ENCODE data around the gene ATP4A.

DNA sequence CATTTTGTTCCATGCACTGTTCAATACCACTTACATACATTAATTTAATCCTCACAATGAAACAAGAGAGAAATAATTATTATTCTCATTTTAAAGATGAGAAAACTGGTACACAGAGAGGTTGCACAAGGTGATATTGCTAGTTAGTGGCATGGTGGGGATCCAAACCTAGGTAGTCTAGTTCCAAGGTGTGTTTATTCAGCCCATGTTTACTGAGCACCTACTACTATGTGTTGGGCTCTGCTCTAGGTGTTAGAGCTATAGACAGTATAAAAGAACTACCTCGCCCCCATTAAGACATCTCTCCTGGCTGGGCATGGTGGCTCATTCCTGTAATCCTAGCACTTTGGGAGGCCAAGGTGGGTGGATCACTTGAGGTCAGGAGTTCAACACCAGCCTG, 19.3 kb upstream of the ATP4A start:
- TF ChIP-seq, protein P1, sequence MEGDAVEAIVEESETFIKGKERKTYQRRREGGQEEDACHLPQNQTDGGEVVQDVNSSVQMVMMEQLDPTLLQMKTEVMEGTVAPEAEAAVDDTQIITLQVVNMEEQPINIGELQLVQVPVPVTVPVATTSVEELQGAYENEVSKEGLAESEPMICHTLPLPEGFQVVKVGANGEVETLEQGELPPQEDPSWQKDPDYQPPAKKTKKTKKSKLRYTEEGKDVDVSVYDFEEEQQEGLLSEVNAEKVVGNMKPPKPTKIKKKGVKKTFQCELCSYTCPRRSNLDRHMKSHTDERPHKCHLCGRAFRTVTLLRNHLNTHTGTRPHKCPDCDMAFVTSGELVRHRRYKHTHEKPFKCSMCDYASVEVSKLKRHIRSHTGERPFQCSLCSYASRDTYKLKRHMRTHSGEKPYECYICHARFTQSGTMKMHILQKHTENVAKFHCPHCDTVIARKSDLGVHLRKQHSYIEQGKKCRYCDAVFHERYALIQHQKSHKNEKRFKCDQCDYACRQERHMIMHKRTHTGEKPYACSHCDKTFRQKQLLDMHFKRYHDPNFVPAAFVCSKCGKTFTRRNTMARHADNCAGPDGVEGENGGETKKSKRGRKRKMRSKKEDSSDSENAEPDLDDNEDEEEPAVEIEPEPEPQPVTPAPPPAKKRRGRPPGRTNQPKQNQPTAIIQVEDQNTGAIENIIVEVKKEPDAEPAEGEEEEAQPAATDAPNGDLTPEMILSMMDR (conservative IDR thresholded peaks at IDR 0.05), result no peak
- TF ChIP-seq ZFX (IDR thresholded peaks at IDR 0.05), result no peak

Data from C4-2B (cell line).